ENCODE measurements around the gene SYK. TPM values are rescaled to one million over a fixed set of nuclear protein-coding genes. Genes with fewer than 3 reads are reported as not detected.
"Not testable (repeated sequence)": the region's sequence is repeated elsewhere in the genome, so short reads cannot be mapped to it uniquely, and the experiment has no call there.

The SYK gene
- not detected in 2 replicates for total RNA-seq

GRCh38 chr9:90801241-90801972, at the start of gene SYK:
SYK (plus strand) TSS chr9:90801819; CDS start chr9:90843899, 42,080 bp downstream.
- H3K4me3 ChIP-seq (ENCODE audit: low read depth, low read length), result no peak within 1 kb of the TSS
- DNase-seq (ENCODE audit: low read depth), result no peak
- TF ChIP-seq, protein P1, sequence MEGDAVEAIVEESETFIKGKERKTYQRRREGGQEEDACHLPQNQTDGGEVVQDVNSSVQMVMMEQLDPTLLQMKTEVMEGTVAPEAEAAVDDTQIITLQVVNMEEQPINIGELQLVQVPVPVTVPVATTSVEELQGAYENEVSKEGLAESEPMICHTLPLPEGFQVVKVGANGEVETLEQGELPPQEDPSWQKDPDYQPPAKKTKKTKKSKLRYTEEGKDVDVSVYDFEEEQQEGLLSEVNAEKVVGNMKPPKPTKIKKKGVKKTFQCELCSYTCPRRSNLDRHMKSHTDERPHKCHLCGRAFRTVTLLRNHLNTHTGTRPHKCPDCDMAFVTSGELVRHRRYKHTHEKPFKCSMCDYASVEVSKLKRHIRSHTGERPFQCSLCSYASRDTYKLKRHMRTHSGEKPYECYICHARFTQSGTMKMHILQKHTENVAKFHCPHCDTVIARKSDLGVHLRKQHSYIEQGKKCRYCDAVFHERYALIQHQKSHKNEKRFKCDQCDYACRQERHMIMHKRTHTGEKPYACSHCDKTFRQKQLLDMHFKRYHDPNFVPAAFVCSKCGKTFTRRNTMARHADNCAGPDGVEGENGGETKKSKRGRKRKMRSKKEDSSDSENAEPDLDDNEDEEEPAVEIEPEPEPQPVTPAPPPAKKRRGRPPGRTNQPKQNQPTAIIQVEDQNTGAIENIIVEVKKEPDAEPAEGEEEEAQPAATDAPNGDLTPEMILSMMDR (IDR thresholded peaks at IDR 0.05; ENCODE audit: insufficient read depth, low read depth, low read length), result no peak

- DNase-seq (ENCODE audit: low read depth), result peak; percentile 30
- TF ChIP-seq, protein P1 (IDR thresholded peaks at IDR 0.05; ENCODE audit: insufficient read depth, low read depth, low read length), result peak; percentile 34
- H3K4me3 ChIP-seq (ENCODE audit: low read depth, low read length), result not testable (repeated sequence)
Observed at GRCh38 chr9:90755514-90756371, 45.9 kb upstream of the SYK start.

- not testable (repeated sequence) for H3K4me3 ChIP-seq (ENCODE audit: low read depth, low read length); DNase-seq (ENCODE audit: low read depth)
Observed at GRCh38 chr9:90760577-90760976, 41.0 kb upstream of the SYK start.

GRCh38 chr9:90766731-90767130, 34.9 kb upstream of the SYK start:
- TF ChIP-seq, protein P1 (IDR thresholded peaks at IDR 0.05; ENCODE audit: insufficient read depth, low read depth, low read length), result no peak
- H3K4me3 ChIP-seq (ENCODE audit: low read depth, low read length), result no peak overlapping the region
- DNase-seq (ENCODE audit: low read depth), result no peak

GRCh38 chr9:90767523-90768100, 34.0 kb upstream of the SYK start:
- TF ChIP-seq, protein P1 (IDR thresholded peaks at IDR 0.05; ENCODE audit: insufficient read depth, low read depth, low read length), result no peak
- no peak for DNase-seq (ENCODE audit: low read depth)
- H3K4me3 ChIP-seq (ENCODE audit: low read depth, low read length), result no peak overlapping the region

DNA sequence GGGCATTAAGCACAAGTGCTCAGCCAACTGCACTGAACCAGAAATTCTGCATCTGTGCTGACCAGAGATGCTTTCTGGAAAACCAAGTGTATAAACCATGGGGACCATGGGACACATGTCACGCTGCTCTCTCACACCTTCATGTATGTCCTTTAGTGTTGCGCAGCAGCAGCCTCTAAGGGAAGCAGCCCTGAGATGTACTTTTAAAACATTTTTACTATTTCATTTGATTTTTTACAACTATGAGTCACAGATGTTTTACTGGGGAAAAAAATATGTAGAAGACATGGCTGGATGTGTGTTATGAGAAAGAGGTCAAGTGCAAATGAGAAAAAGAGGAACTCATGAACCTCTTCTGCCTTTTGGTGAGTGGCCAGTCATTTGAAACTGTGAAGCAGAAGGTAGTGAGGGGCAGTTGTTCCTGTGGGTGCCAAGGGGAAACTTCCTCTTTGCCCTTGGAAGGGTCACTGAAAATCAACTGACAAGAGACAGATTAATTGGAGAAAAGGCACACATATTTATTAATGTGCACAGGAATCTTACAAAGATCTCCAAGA, 31.4 kb upstream of the SYK start:
- TF ChIP-seq, protein P1 (IDR thresholded peaks at IDR 0.05; ENCODE audit: insufficient read depth, low read depth, low read length), result no peak
- no peak for DNase-seq (ENCODE audit: low read depth)
- no peak overlapping the region for H3K4me3 ChIP-seq (ENCODE audit: low read depth, low read length)

DNA sequence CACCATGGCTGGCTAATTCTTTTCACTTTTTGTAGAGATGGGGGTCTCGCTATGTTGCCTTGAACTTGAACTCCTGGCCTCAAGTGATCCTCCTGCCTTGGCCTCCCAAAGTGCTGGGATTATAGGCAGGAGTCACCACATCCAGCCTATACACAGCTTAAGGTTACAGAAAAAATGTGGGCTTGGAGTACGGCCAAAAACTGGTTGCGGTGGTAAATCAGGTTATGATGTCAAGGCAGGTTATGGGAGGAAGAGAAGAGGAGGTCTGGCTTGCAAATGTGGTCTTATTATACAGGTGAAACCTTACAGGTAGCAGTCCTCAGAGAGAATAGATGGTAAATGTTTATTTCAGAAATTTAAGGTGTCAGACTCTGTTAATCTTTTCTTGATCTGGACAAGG, 30.7 kb upstream of the SYK start:
- TF ChIP-seq, protein P1 (IDR thresholded peaks at IDR 0.05; ENCODE audit: insufficient read depth, low read depth, low read length), result no peak
- H3K4me3 ChIP-seq (ENCODE audit: low read depth, low read length), result no peak overlapping the region
- DNase-seq (ENCODE audit: low read depth), result no peak

All from fibroblast of villous mesenchyme (primary cell).